ENCODE data around the gene SLC25A33.
"Not testable (repeated sequence)": the region's sequence is repeated elsewhere in the genome, so short reads cannot be mapped to it uniquely, and the experiment has no call there.

Gene SLC25A33

GRCh38 chr1:9539829-9540550 is 725 bp downstream of the SLC25A33 start:
- no peak for DNase-seq

- no peak for DNase-seq
Measured at GRCh38 chr1:9542430-9542829, 3.2 kb downstream of the SLC25A33 start.

GRCh38 chr1:9544926-9545325 is 5.7 kb downstream of the SLC25A33 start:
- no peak for DNase-seq

GRCh38 chr1:9549955-9550546 is 10.8 kb downstream of the SLC25A33 start:
- no peak for DNase-seq

GRCh38 chr1:9551984-9552383 is 12.7 kb downstream of the SLC25A33 start:
- no peak for DNase-seq

GRCh38 chr1:9553736-9554144 is 14.5 kb downstream of the SLC25A33 start:
- no peak for DNase-seq

GRCh38 chr1:9555942-9556341 is 16.7 kb downstream of the SLC25A33 start:
- no peak for DNase-seq

- no peak for DNase-seq
Measured at GRCh38 chr1:9557624-9558023, 18.4 kb downstream of the SLC25A33 start.

- DNase-seq = no peak
Measured at GRCh38 chr1:9558271-9558945, 19.1 kb downstream of the SLC25A33 start.

- no peak for DNase-seq
Measured at GRCh38 chr1:9558946-9559545, 19.8 kb downstream of the SLC25A33 start.

GRCh38 chr1:9559673-9560072 is 20.4 kb downstream of the SLC25A33 start:
- DNase-seq = no peak

GRCh38 chr1:9560090-9560489 is 20.8 kb downstream of the SLC25A33 start:
- DNase-seq = not testable (repeated sequence)

- DNase-seq = no peak
Measured at GRCh38 chr1:9561429-9561828, 22.2 kb downstream of the SLC25A33 start.

GRCh38 chr1:9569267-9569666 is 30.0 kb downstream of the SLC25A33 start:
- no peak for DNase-seq

GRCh38 chr1:9570886-9571529 is 31.7 kb downstream of the SLC25A33 start:
- not testable (repeated sequence) for DNase-seq

- DNase-seq = no peak
Measured at GRCh38 chr1:9573723-9574122, 34.5 kb downstream of the SLC25A33 start.

- no peak for DNase-seq
Measured at GRCh38 chr1:9575486-9575885, 36.2 kb downstream of the SLC25A33 start.

- DNase-seq = no peak
Measured at GRCh38 chr1:9576903-9577302, 37.6 kb downstream of the SLC25A33 start.

- DNase-seq = no peak
Measured at GRCh38 chr1:9577423-9577822, 38.2 kb downstream of the SLC25A33 start.

GRCh38 chr1:9580942-9581341 is 41.7 kb downstream of the SLC25A33 start:
- no peak for DNase-seq

- DNase-seq = no peak
Measured at GRCh38 chr1:9586147-9586766, 47.0 kb downstream of the SLC25A33 start.

GRCh38 chr1:9588551-9589143 is 49.4 kb downstream of the SLC25A33 start, which contains the start of gene TMEM201:
TSS of gene TMEM201 (plus strand) at chr1:9588911. CDS start at chr1:9588931, 20 bp downstream.
- peak; percentile 44 for DNase-seq
